Coronary artery (tissue), 2 donors: ENCODE measurements around the gene TMEM125.

Experiments used
- DNase-seq: peaks from one replicate; pipeline ENCODE4 v3.0.0-alpha.2; 2017; ENCODE audit warnings: low spot score
- H3K27ac ChIP-seq, 2 donors: fragments of 200-600 bp; sonication (generic); one replicate each; pipeline ENCODE4 v1.5.1; 2016 to 2019
- H3K4me3 ChIP-seq: fragments of 200-600 bp; sonication (generic); 2 replicates; pipeline ENCODE4 v1.5.1; 2016; ENCODE audit warnings: mild to moderate bottlenecking, moderate library complexity
- CTCF ChIP-seq: fragments of 200-600 bp; sonication (generic); IDR thresholded peaks from one replicate; pipeline ENCODE4 v1.5.1; 2019; ENCODE audit warnings: antibody characterized with exemption

TMEM125 gene

GRCh38 chr1:43321331-43321891 lies 51.6 kb downstream of the TMEM125 start:
- Histone ChIP-seq H3K4me3 (no peak overlapping the region), H3K27ac (no peak overlapping the region)
- DNase-seq: no peak
- no peak for TF ChIP-seq CTCF

- Histone ChIP-seq H3K27ac (no peak overlapping the region), H3K4me3 (no peak overlapping the region)
- TF ChIP-seq CTCF: no peak
- peak; percentile 49 for DNase-seq
Measured at GRCh38 chr1:43322506-43322905, 52.7 kb downstream of the TMEM125 start.
